ENCODE results near the gene PRCP.
"Not testable (repeated sequence)": the region's sequence is repeated elsewhere in the genome, so short reads cannot be mapped to it uniquely, and the experiment has no call there.

PRCP gene

GRCh38 chr11:82867495-82868082 is 32.6 kb downstream of the PRCP start:
- DNase-seq, result peak; percentile 51

- no peak for DNase-seq
These were observed 34.4 kb downstream of the PRCP start for GRCh38 chr11:82865841-82866240.

- peak; percentile 53 for DNase-seq
These were observed 36.0 kb downstream of the PRCP start for GRCh38 chr11:82864268-82864667.

GRCh38 chr11:82863209-82863608 is 37.0 kb downstream of the PRCP start:
- DNase-seq, result no peak

- DNase-seq, result no peak
These were observed 37.9 kb downstream of the PRCP start for GRCh38 chr11:82862379-82862778.

GRCh38 chr11:82859750-82860149 is 40.5 kb downstream of the PRCP start:
- no peak for DNase-seq

GRCh38 chr11:82858556-82859091 is 41.6 kb downstream of the PRCP start:
- DNase-seq, result no peak

- no peak for DNase-seq
These were observed 42.1 kb downstream of the PRCP start for GRCh38 chr11:82858133-82858532.

- no peak for DNase-seq
These were observed 43.1 kb downstream of the PRCP start for GRCh38 chr11:82857145-82857544.

GRCh38 chr11:82855616-82856015 is 44.6 kb downstream of the PRCP start:
- DNase-seq, result no peak

- DNase-seq, result not testable (repeated sequence)
These were observed 45.3 kb downstream of the PRCP start for GRCh38 chr11:82854916-82855315.

- DNase-seq, result no peak
These were observed 46.0 kb downstream of the PRCP start for GRCh38 chr11:82854242-82854641.

GRCh38 chr11:82848829-82849228 is 51.4 kb downstream of the PRCP start:
- DNase-seq, result no peak

GRCh38 chr11:82845356-82846353 is 54.6 kb downstream of the PRCP start:
- no peak for DNase-seq

- DNase-seq, result no peak
These were observed 57.0 kb downstream of the PRCP start for GRCh38 chr11:82843057-82843795.

- no peak for DNase-seq
These were observed 58.2 kb downstream of the PRCP start for GRCh38 chr11:82842019-82842418.

- DNase-seq, result no peak
These were observed 62.6 kb downstream of the PRCP start for GRCh38 chr11:82837650-82838049.

GRCh38 chr11:82832983-82833382 is 67.2 kb downstream of the PRCP start:
- DNase-seq, result no peak

GRCh38 chr11:82831364-82831763 is 68.9 kb downstream of the PRCP start:
- no peak for DNase-seq

- no peak for DNase-seq
These were observed 69.5 kb downstream of the PRCP start for GRCh38 chr11:82830746-82831145.

GRCh38 chr11:82829101-82829500 is 71.1 kb downstream of the PRCP start:
- DNase-seq, result no peak

GRCh38 chr11:82828472-82828871 is 71.8 kb downstream of the PRCP start:
- no peak for DNase-seq

GRCh38 chr11:82826526-82826925 is 73.7 kb downstream of the PRCP start:
- no peak for DNase-seq

All from DMS153 (cell line).